Skeletal muscle cell (primary cell): Measurements from ENCODE around the gene CNTD1.

Experiments used
- DNase-seq: peaks from one replicate; pipeline ENCODE4 v3.0.0-alpha.2; 2010; ENCODE audit warnings: low read depth
- H3K4me3 ChIP-seq: 2 replicates; pipeline ENCODE4 v1.5.1; 2011; ENCODE audit warnings: low read depth, mild to moderate bottlenecking, control low read depth, low read length, moderate library complexity

CNTD1 gene

DNA sequence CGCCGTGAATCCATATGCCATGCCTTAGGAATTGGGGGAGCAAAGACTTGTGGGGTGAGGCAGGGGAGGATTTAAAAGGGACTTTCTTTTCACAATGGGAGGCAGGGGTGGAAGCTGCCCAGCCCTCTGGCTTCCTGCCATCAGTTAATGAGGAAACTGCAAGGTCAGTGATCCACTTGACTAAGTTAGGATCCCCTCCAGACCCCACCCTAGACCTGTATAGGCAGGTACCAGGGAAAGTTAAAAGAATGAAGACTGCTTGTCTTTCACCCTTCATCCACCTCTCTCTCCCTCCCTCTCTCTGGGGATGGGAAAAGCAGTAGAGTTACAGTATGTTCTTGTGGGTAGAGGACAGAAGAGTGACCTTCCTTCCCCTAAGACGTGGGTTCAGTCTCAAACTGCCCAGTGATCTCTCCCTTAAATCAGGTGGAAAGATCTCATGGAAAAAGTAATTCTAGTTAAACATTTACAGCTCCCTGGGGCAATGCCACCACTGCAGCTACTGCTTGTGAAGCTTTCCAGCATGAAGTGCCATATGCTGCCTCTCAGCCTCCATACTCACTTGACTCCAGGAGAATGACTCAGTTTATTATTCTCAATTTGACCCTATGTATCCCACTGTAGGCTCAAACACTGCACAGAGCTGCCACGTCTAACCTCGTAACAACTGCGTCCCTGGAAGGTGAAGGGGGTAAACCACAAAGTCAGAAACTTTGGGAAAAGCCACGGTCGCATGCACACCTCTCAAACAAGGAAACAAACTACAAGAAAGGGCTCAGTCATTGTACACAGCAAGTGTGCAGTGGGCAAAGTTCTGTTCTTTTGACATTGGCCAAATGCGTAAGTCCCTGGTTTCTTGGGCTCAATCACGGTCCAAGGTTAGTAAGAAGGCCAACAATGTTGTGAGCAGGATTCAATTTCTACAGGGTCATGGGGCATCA is 1.3 kb upstream of the CNTD1 start:
- no peak for DNase-seq

GRCh38 chr17:42798011-42798382 is 664 bp upstream of the CNTD1 start:
- H3K4me3 ChIP-seq: peak overlapping the region; percentile 80
- DNase-seq: no peak

More for the DNA sequence above, 1.3 kb upstream of the CNTD1 start:
- H3K4me3 ChIP-seq: peak overlapping the region; percentile 80

GRCh38 chr17:42803074-42803883 is 4.6 kb downstream of the CNTD1 start:
- DNase-seq: no peak

GRCh38 chr17:42804918-42805367 is 6.3 kb downstream of the CNTD1 start:
- DNase-seq: no peak
- no peak overlapping the region for H3K4me3 ChIP-seq

More at GRCh38 chr17:42803074-42803883, 4.6 kb downstream of the CNTD1 start:
- no peak overlapping the region for H3K4me3 ChIP-seq

DNA sequence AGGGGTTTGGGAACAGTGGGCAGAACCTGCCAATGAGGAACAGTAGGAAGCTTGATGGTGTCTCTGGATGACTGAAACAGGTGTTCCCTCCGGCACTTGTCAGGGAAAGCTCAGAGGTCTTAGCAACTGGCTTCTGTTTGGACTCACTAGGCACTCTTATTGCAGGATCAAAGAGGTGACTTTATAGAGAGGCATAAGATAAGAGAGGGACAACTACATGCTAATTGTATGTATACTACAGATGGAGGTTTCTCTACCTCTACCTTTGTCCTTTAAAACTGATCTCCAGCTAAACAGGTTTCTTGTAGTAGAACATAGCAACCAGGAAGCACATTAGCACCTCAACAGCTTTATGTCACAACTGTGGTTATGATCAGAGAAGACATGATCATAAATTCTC is 7.6 kb downstream of the CNTD1 start:
- no peak overlapping the region for H3K4me3 ChIP-seq
- DNase-seq: no peak

GRCh38 chr17:42809250-42809649 is 10.6 kb downstream of the CNTD1 start:
- no peak overlapping the region for H3K4me3 ChIP-seq
- peak; percentile 64 for DNase-seq

- no peak overlapping the region for H3K4me3 ChIP-seq
- DNase-seq: peak; percentile 93
Observed at GRCh38 chr17:42814633-42815399, 16.2 kb downstream of the CNTD1 start.

DNA sequence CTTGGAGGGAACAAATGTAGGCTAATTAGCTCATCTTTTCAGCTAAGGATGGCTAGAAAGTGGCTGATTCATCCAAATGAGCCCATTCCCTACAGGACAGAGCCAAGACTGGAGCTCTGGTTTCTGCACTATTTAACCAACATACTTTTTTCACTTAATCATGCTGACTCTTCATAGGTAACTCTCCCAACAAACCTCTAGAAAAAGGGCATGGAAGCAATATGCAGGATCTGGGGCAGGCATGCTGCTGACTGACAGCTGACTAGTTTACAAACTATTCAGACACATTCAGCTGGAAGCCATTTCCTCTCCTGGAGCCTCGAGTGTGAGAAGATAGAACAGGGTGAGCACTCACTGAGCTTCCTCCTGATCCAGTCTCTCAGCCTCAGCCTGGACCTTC is 19.2 kb downstream of the CNTD1 start:
- DNase-seq: no peak
- H3K4me3 ChIP-seq: no peak overlapping the region

DNA sequence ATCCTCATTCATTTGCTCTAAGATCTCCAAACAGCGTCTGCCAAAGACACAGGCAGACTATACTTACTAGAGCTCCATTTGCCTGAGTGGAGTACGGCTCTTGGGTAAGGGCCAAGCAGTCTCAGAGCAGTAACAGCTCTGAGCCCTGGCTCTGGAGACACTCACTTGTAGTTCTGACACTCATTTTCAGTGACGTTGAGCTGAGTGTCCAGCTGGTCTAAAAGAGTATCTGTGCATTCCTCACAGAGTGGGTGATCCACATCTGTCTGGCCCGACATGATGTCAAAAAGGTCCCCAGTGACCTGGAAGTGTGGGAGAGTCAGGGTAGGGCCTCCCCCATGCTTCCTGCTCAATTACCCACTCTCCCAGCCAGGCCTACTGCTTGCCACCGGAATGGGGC is 19.7 kb downstream of the CNTD1 start:
- no peak overlapping the region for H3K4me3 ChIP-seq

DNA sequence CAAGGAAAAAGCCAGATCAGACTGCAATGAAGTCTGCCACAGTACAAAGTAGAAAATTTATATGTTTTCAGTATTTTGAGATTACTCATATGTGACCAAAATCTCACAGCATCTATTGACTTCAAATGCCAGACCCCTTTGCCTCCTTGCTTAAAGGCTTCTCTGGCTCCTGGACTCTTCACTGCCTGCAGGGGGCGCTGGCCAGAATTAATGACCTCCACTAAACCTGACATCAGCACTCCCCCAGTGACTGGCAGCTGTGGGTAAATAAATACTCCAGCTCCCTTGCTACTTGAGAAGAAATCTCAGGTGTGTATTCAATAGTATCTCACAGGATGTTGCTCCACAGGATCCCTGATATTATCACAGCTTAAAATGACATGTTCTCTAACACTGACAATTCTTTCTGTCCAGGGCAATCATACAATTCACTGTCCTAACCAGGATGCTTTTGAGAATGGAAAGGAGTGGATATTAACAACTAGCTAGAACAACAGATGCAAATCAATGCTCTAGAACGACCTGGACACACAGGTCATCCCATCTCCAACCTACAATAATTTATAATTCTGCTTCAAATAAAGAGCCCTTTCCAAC is 21.4 kb downstream of the CNTD1 start:
- no peak overlapping the region for H3K4me3 ChIP-seq
- DNase-seq: no peak

More for the DNA sequence above, 19.7 kb downstream of the CNTD1 start:
- DNase-seq: peak; percentile 61

DNA sequence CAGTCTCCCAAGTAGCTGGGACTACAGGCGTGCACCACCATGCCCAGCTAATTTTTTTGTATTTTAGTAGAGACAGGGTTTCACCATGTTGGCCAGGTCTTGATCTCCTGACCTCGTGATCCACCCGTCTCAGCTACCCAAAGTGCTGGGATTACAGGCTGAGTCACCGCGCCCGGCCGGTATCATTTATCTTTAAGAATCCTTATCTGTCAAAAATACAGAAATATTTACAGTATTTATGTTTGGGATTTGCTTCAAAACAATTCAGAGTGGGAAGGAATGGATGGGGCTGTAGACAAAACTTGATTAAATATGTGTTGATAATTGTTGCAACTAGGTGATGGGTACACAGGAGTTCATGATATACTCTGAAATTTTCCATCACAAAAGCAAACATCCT is 22.5 kb downstream of the CNTD1 start:
- H3K4me3 ChIP-seq: no peak overlapping the region

DNA sequence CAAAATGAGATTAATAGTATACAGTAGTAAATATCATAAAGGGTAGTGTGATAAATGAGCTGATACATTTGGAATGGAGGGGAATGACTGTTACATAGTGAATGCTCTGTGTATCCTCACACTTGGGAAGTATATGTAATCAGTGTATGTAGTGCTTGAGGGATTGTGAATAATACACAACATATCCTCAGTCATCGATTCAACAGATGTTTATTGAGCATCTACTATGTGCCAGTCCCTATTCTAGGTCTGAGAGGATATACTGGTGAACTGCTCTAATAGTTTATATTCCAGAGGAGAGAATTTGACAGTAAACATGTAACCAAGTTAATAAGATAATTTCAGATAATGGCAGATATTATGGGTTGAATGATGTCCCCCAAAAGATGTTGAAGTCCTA is 28.8 kb downstream of the CNTD1 start:
- no peak overlapping the region for H3K4me3 ChIP-seq
- DNase-seq: no peak

More for the DNA sequence above, 22.5 kb downstream of the CNTD1 start:
- DNase-seq: no peak

DNA sequence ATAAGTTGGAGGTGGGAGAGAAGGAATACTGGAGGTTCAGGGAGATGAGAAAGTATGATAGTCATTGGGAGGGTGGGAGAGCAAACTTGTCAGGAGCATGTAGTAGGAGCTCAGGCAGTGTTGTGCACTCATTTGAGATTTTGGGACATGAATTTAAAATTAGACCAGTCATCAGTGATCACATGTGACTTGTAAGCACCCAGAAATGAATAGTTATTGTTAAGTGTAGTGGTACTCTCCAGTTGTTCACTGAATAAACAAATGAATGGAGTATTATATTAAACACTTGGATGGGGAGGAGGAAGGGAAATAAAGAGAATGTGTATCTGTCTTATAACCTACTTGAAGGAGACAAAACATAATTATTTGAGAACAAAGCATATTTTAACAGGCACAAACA is 32.3 kb downstream of the CNTD1 start:
- no peak for DNase-seq
- no peak overlapping the region for H3K4me3 ChIP-seq

DNA sequence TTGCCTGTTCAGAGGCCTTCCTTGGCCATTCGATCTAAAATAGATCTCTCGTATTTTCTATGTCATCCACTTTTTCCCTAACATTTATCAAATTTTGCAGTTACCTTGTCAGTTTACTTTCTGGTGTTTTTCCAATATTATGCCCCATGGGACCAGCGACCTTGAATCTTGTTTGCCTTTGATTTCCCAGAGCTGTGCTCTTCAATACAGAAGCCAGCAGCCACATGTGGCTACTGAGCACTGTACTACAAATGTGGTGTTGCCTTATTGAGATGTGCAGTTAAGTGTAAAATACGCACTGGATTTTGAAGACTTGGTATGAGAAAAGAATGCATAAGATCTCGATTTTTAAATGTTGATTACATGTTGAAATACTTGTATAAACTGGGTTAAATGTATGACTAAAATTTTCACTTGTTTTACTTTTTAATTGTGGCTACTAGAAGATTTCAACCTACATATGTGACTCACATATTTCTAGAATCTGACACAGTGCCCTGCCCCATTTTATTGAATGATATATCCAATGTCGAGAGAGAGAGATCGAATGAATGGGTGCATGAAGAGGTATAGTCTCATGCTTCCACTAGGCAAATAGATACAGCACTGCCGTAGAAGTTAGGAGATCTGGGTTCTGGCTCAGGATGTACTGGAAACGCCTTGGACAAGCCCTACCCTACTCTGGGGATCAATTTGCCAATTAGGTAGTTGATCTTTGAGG is 33.7 kb downstream of the CNTD1 start:
- peak overlapping the region; percentile 99 for H3K4me3 ChIP-seq
- DNase-seq: no peak

GRCh38 chr17:42832934-42833766 is 34.5 kb downstream of the CNTD1 start, which contains the start of gene PSME3:
TSS of gene PSME3 (plus strand) at chr17:42833397. CDS start at chr17:42833632, 235 bp downstream.
- peak within 1 kb of the TSS; percentile 99 for H3K4me3 ChIP-seq
- peak; percentile 43 for DNase-seq

DNA sequence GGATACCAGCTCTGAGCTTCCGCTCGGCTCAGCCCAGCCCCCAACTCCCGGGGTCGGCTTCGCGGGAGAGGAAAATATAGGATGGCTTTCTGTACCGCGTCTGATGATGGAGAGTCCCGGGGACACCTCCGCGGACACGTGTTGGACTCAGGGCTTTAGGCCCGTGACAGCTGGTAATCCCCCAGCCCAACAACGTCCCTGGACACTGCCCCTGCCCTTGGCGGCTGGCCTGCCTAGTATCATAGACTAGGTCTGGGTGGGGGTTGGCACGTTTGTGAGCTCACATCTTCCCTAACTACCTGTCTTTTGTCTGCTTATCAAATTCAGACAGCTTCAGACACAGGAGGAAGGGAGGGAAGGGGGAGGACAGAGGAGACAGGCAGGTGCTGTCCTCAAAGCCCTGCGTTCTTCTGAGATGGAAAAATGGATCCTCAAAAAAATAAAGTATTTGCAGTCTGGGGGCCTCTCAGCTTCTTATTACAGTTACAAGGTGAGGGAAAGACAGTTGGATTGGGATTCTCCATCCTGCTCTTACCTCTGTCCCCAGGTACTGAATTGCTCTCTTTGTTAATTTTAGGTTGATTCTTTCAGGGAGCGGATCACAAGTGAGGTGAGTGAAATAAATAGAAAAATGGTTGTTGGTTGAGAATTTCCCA is 35.2 kb downstream of the CNTD1 start:
- no peak for DNase-seq
- H3K4me3 ChIP-seq: peak overlapping the region; percentile 99

DNA sequence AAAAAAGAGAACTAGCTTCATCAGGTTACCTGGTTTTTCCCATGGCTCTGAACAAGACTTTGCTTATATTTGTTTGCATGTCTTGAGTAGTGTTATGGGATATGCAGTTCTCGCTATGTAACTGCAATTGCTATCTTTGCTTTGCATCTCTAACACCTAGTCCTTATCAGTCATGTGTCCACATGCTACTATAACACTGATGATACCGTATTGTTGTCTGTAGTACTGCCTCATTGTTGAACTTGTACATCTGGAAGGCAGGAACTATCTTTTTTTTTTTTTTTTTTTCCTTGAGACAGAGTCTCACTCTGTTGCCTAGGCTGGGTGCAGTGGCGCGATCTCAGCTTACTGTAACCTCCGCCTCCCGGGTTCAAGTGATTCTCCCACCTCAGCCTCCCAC is 37.1 kb downstream of the CNTD1 start:
- H3K4me3 ChIP-seq: no peak overlapping the region
- DNase-seq: no peak
